NCI-H1436 treated with DMSO at 0.1 percent for 48 hours (cell line): ENCODE data around the gene C15orf40.
"Not testable (repeated sequence)": the region's sequence is repeated elsewhere in the genome, so short reads cannot be mapped to it uniquely, and the experiment has no call there.

Experiments used
- DNase-seq: peaks from one replicate; lab custom pipeline; 2025; lab: John Stamatoyannopoulos, UW

The C15orf40 gene

GRCh38 chr15:82952158-82953081 is 59.0 kb downstream of the C15orf40 start, which contains the start of gene HOMER2:
Gene HOMER2 (minus strand): TSS chr15:82952720. CDS start chr15:82952535, 185 bp downstream.
- no peak for DNase-seq

GRCh38 chr15:82951472-82952157 is 59.8 kb downstream of the C15orf40 start:
- DNase-seq = peak; percentile 12

GRCh38 chr15:82950746-82951370 is 60.6 kb downstream of the C15orf40 start:
- DNase-seq = no peak

- no peak for DNase-seq
These were observed 61.1 kb downstream of the C15orf40 start for GRCh38 chr15:82950295-82950694.

- no peak for DNase-seq
These were observed 65.2 kb downstream of the C15orf40 start for GRCh38 chr15:82946155-82946701.

- no peak for DNase-seq
These were observed 66.1 kb downstream of the C15orf40 start for GRCh38 chr15:82945326-82945725.

GRCh38 chr15:82944821-82945220 is 66.6 kb downstream of the C15orf40 start:
- DNase-seq = no peak

- DNase-seq = no peak
These were observed 67.4 kb downstream of the C15orf40 start for GRCh38 chr15:82944056-82944455.

GRCh38 chr15:82943176-82943575 is 68.3 kb downstream of the C15orf40 start:
- DNase-seq = no peak

GRCh38 chr15:82942691-82943090 is 68.7 kb downstream of the C15orf40 start:
- no peak for DNase-seq

GRCh38 chr15:82939678-82940077 is 71.8 kb downstream of the C15orf40 start:
- not testable (repeated sequence) for DNase-seq
